Psoas muscle (tissue), 8 donors: ENCODE results near the gene VKORC1. TPM values are rescaled to one million over a fixed set of nuclear protein-coding genes. Genes with fewer than 3 reads are reported as not detected.

Experiments
- ATAC-seq, 4 donors: fragments of 200-7000 bp; cut with Tn5 transposase; one replicate each; pipeline ENCODE4 v1.9.1; 2020; ENCODE audit warnings: moderate library complexity in 3 of 4, mild to moderate bottlenecking in 2 of 4
- DNase-seq, 2 donors: peaks; one replicate each; pipeline ENCODE4 v3.0.0-alpha.2; 2020
- H3K27ac ChIP-seq: fragments of 200-600 bp; one replicate; pipeline ENCODE4 v1.8.0; 2022
- H3K27me3 ChIP-seq, 3 donors: fragments of 200-600 bp in 1 of 3; one replicate each; pipeline versions ENCODE4 v1.6.1 to v1.8.0; 2013 to 2022; ENCODE audit warnings: low read length in 2 of 3, mild to moderate bottlenecking in 2 of 3, moderate library complexity in 1 of 3; ENCODE audit not compliant: insufficient read depth in 3 of 3
- H3K36me3 ChIP-seq, 2 donors: fragments of 200-600 bp in 1 of 2; one replicate each; pipeline versions ENCODE4 v1.6.1 to v1.8.0; 2013 to 2022; ENCODE audit warnings: low read depth in 1 of 2, mild to moderate bottlenecking in 1 of 2, moderate library complexity in 1 of 2; ENCODE audit not compliant: insufficient read depth in 1 of 2
- H3K4me1 ChIP-seq: fragments of 200-600 bp; one replicate; pipeline ENCODE4 v1.8.0; 2022
- H3K4me3 ChIP-seq: fragments of 200-600 bp; one replicate; pipeline ENCODE4 v1.8.0; 2022; ENCODE audit warnings: mild to moderate bottlenecking
- H3K9me3 ChIP-seq: fragments of 200-600 bp; one replicate; pipeline ENCODE4 v1.8.0; 2022
- WGBS, 3 donors: extraction: QIAGEN DNeasy Blood & Tissue Kit; methylation state at CpG; one replicate each; pipeline versions ENCODE4 v1.1.6 to v1.1.7; 2013; 5-methylcytosine and 5-hydroxymethylcytosine counted together
- intact Hi-C, 2 donors: fragments of 100-400 bp; cut with DNase I; formaldehyde crosslinking; loops; one replicate each; pipeline versions ENCODE4 v1.11.0 to v1.14.2; 2022
- polyA plus RNA-seq, 3 donors: library from polyadenylated mRNA; stranded (reverse); fragments of 200-250 nt; gene quantifications; one replicate each; pipeline ENCODE4 v1.2.3, GENCODE V29; 2013
- total RNA-seq, 4 donors: library from RNA; stranded (reverse); fragmentation: NEBNext Ultra II Directional in 2 of 4; extraction: Animal tissue kit (Norgen Biotek cat#: 25700) in 2 of 4; gene quantifications; one replicate each; pipeline versions ENCODE4 v1.2.1 to v1.2.4, GENCODE V29; 2021 to 2023
- TF ChIP-seq, protein P1 (sequence below): fragments of 200-600 bp; IDR thresholded peaks from one replicate; pipeline ENCODE4 v1.8.0; 2022; ENCODE audit warnings: antibody characterized with exemption
- donor health status: healthy with polysubstance abuse.
- donor health status: DM: no; HTN: no; CAD: no; lungs with moderate emphysema.
- donor health status: Bipolar disorder and iron deficiency.
- donor health status: healthy.
- donor health status: DM: yes; HTN: yes; CAD: no.
- donor health status: DM: no; HTN: no; CAD: no.
- donor health status: DM: no; HTN: no; CAD: no.
- donor health status: DM: yes; HTN: yes; CAD: no.

The VKORC1 gene
- total and polyA plus RNA-seq, 7 donors = 13.3 to 57.0 (median 17.8) TPM

- ATAC-seq (no peak), DNase-seq (peak in 1 of 2 donors; percentile 62)
Measured at GRCh38 chr16:31072540-31073141, 22.0 kb downstream of the VKORC1 start.

DNA sequence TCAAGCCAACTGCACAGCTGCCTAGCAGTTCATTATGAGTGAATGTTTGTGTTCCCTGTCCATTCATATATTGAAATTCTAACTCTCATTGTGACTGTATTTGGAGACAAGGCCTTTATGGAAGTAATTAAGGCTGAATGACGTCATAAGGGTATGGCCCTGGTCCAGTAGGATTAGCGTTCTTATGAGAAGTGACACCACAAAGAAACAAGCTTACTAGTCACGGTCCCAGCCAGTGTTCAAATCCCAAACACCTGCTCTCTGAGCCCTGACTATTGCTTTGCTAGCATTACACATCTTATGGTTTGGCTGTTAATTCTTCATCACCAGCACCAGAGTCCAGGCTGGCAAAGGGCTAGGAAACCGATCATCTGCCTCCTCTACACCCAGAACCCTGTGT, 22.7 kb downstream of the VKORC1 start:
- TF ChIP-seq, protein P1, sequence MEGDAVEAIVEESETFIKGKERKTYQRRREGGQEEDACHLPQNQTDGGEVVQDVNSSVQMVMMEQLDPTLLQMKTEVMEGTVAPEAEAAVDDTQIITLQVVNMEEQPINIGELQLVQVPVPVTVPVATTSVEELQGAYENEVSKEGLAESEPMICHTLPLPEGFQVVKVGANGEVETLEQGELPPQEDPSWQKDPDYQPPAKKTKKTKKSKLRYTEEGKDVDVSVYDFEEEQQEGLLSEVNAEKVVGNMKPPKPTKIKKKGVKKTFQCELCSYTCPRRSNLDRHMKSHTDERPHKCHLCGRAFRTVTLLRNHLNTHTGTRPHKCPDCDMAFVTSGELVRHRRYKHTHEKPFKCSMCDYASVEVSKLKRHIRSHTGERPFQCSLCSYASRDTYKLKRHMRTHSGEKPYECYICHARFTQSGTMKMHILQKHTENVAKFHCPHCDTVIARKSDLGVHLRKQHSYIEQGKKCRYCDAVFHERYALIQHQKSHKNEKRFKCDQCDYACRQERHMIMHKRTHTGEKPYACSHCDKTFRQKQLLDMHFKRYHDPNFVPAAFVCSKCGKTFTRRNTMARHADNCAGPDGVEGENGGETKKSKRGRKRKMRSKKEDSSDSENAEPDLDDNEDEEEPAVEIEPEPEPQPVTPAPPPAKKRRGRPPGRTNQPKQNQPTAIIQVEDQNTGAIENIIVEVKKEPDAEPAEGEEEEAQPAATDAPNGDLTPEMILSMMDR = no peak
- ATAC-seq (no peak), DNase-seq (no peak)
- 10 to 13% (median 12%) methylated on average over 4 of the region's 4 CpGs for WGBS, 3 donors
- Histone ChIP-seq H3K4me3 (peak overlapping the region; percentile 93), H3K27ac (peak overlapping the region; percentile 97), H3K9me3 (no peaks in the 10 kb centered on the region), H3K27me3 (no peaks in the 10 kb centered on the region), H3K36me3 (peaks cover 0 to 15% of the 10 kb centered on the region in 2 donors), H3K4me1 (peaks cover 20% of the 10 kb centered on the region)
- intact Hi-C loops = loop anchor here (2.0 kb wide), 2 partner anchors 37 to 39 kb away; partner anchors contain the start of gene STX4 (in 1 of the 2)

More at GRCh38 chr16:31072540-31073141, 22.0 kb downstream of the VKORC1 start:
- H3K9me3 ChIP-seq = no peaks in the 10 kb centered on the region
- H3K4me3 ChIP-seq = peak overlapping the region; percentile 93
- peak overlapping the region; percentile 97 for H3K27ac ChIP-seq
- H3K4me1 ChIP-seq = peaks cover 20% of the 10 kb centered on the region
- 1 to 3% (median 2%) methylated on average over 27 of the region's 27 CpGs for WGBS, 3 donors
- no peaks in the 10 kb centered on the region for H3K27me3 ChIP-seq
- TF ChIP-seq, protein P1 = no peak
- intact Hi-C loops = loop anchor here (2.0 kb wide), 2 partner anchors 38 to 40 kb away; partner anchors contain the start of gene STX4 (in 1 of the 2)
- H3K36me3 ChIP-seq = peaks cover 0 to 22% of the 10 kb centered on the region in 2 donors

DNA sequence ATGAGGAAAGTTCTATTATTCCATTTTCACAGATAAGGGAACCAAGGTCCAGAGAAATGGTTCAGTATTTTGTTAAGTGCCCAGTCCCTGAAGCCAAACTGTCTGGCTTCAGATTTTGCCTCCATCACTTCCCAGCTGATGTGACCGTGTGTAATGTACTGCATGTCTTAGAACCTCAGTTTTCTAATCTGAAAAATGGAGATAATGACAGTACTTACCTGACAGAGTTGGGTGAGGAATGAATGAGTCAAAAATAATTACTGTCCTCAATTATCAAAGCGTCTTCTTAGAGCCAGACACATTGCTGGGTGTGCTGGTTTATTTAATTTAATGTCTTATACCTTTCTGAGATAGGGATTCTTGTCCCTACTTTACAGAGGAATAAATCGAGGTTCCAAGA, 27.3 kb downstream of the VKORC1 start:
- Histone ChIP-seq H3K4me3 (no peak overlapping the region), H3K9me3 (no peaks in the 10 kb centered on the region), H3K27me3 (no peaks in the 10 kb centered on the region), H3K36me3 (peaks cover 0 to 10% of the 10 kb centered on the region in 2 donors), H3K4me1 (peaks cover 15% of the 10 kb centered on the region), H3K27ac (no peak overlapping the region)
- ATAC-seq (no peak), DNase-seq (no peak)
- TF ChIP-seq, protein P1 = no peak
- WGBS, 3 donors = 91 to 96% (median 94%) methylated on average over 3 of the region's 3 CpGs
- intact Hi-C loops = no loop called here

DNA sequence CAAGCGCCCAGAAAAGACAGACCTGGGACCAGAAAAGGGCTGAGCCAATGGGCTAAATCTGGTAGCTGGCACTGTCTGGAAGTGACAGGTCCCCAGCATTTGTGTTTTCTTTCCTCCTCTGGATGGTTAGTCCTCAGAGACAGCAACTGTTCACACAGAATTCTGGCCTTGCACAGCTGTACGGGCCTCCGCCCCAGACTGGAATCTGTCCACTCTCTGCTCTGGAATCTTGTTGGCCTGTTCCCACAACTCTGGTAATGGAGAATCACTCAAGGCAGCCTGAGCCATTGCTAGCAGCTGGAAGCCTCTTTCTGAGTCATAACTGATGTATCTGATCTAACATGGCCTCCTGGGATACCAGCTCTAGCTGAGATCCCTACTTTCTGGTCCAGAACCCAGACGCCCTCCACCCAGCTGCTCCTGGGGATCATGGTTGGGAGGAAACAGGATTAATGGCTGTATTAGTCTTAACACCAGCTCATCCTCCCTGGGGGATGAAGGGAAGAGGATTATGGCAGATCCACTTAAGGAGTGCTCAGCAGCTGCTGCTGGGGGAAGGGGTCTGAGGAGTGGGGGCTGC, 29.6 kb downstream of the VKORC1 start:
- H3K4me3 ChIP-seq = no peak overlapping the region
- ATAC-seq = peak; percentile 92 to 97 (median 94)
- peak overlapping the region; percentile 81 for H3K27ac ChIP-seq
- H3K27me3 ChIP-seq = no peaks in the 10 kb centered on the region
- H3K4me1 ChIP-seq = peaks cover 11% of the 10 kb centered on the region
- DNase-seq = peak; percentile 80 to 84
- intact Hi-C loops = no loop called here
- peaks cover 0 to 34% of the 10 kb centered on the region in 2 donors for H3K36me3 ChIP-seq
- no peaks in the 10 kb centered on the region for H3K9me3 ChIP-seq
- TF ChIP-seq, protein P1 = no peak
- WGBS, 3 donors = 25 to 34% (median 26%) methylated on average over 4 of the region's 4 CpGs
